GM12878 (cell line): ENCODE data around the gene FHL2. TPM values are rescaled to one million over a fixed set of nuclear protein-coding genes. Genes with fewer than 3 reads are reported as not detected.

Experiments used
- ATAC-seq: fragments of 200-7000 bp; cut with Tn5 transposase; 3 replicates; pipeline ENCODE4 v1.9.1; 2020; ENCODE audit warnings: mild to moderate bottlenecking, moderate library complexity
- BruUV-seq: library from RNA; stranded (reverse); fragments of 400-500 nt; replicated peaks from 2 replicates; lab custom pipeline; 2021; lab: Mats Ljungman, UMichigan
- CTCF ChIA-PET: fragments of 300-600 bp; sonication (Branson Sonifier 250); formaldehyde crosslinking; extraction: SDS; loops from one replicate; lab custom pipeline; 2021; ENCODE audit warnings: inconsistent platforms; lab: Yijun Ruan, JAX
- POLR2A ChIA-PET: fragments of 350-600 bp; formaldehyde crosslinking; extraction: SDS; loops from one replicate; lab custom pipeline; 2021; ENCODE audit warnings: inconsistent platforms; lab: Charles Lee
- RAD21 ChIA-PET: fragments of 300-600 bp; sonication (Branson Sonifier 250); formaldehyde crosslinking; loops from one replicate; lab custom pipeline; 2023; ENCODE audit warnings: antibody characterized with exemption; ENCODE audit not compliant: unreplicated experiment; lab: Charles Lee
- SMC1A ChIA-PET: fragments of 300-600 bp; sonication (Branson Sonifier 250); formaldehyde crosslinking; loops from one replicate; lab custom pipeline; 2023; ENCODE audit not compliant: unreplicated experiment, uncharacterized antibody; lab: Charles Lee
- DNase-seq: peaks from one replicate; pipeline ENCODE4 v3.0.0-alpha.2; 2011; ENCODE audit warnings: low read depth, low spot score
- FAIRE-seq: peaks from 3 replicates; lab custom pipeline; 2011; peaks lifted over from hg19 to GRCh38; lab: Jason Lieb, UNC
- H2AFZ ChIP-seq: 2 replicates; pipeline ENCODE4 v1.6.0; 2011; ENCODE audit warnings: low read depth, low read length, control low read depth; ENCODE audit not compliant: control insufficient read depth
- H3K27ac ChIP-seq: 2 replicates; pipeline ENCODE4 v1.5.1; 2011; ENCODE audit warnings: control low read depth; ENCODE audit not compliant: control insufficient read depth, insufficient read depth
- H3K27me3 ChIP-seq, 2 experiments: replicated peaks in 1 of 2; 2 replicates each; pipeline versions ENCODE4 v1.6.0 to v1.6.1; 2011; ENCODE audit warnings: low read length in 1 of 2; ENCODE audit not compliant: control insufficient read depth in 2 of 2, insufficient read depth in 2 of 2
- H3K36me3 ChIP-seq, 2 experiments: 2 replicates each; pipeline ENCODE4 v1.5.1; 2011; ENCODE audit warnings: low read length in 1 of 2; ENCODE audit not compliant: control insufficient read depth in 2 of 2, insufficient read depth in 2 of 2
- H3K4me1 ChIP-seq: 2 replicates; pipeline ENCODE4 v1.6.1; 2011; ENCODE audit warnings: mild to moderate bottlenecking, low read length, moderate library complexity, mixed read lengths; ENCODE audit not compliant: control insufficient read depth, insufficient read depth
- H3K4me2 ChIP-seq: 2 replicates; pipeline ENCODE4 v1.6.0; 2011; ENCODE audit warnings: control low read depth; ENCODE audit not compliant: control insufficient read depth, insufficient read depth
- H3K4me3 ChIP-seq: fragments of 200-600 bp; sonication (generic); 2 replicates; pipeline ENCODE4 v1.5.1; 2016
- H3K79me2 ChIP-seq: 2 replicates; pipeline ENCODE4 v1.6.0; 2011; ENCODE audit warnings: low read length; ENCODE audit not compliant: control insufficient read depth, insufficient read depth
- H3K9ac ChIP-seq: 2 replicates; pipeline ENCODE4 v1.8.0; 2011; ENCODE audit warnings: low read length, control low read depth, mixed read lengths; ENCODE audit not compliant: control insufficient read depth, insufficient read depth
- H3K9me3 ChIP-seq: replicated peaks from 3 replicates; pipeline ENCODE4 v1.5.1; 2011; ENCODE audit warnings: mild to moderate bottlenecking, low read length; ENCODE audit not compliant: control insufficient read depth, insufficient read depth
- H4K20me1 ChIP-seq: 2 replicates; pipeline ENCODE4 v1.6.0; 2011; ENCODE audit not compliant: control insufficient read depth, insufficient read depth
- CHD1 ChIP-seq: IDR thresholded peaks from 2 replicates; pipeline ENCODE4 v1.6.1; 2012; ENCODE audit warnings: low read depth, low read length, improper control_type of control experiment
- GATAD2B ChIP-seq: fragments of 450-650 bp; conservative IDR thresholded peaks from 2 replicates; pipeline ENCODE4 v1.6.1; 2017; ENCODE audit warnings: low read depth, mild to moderate bottlenecking, moderate library complexity
- MTA2 ChIP-seq: fragments of 450-650 bp; IDR thresholded peaks from 2 replicates; pipeline ENCODE4 v1.6.1; 2016; ENCODE audit warnings: low read depth, mild to moderate bottlenecking, moderate library complexity
- PML ChIP-seq: IDR thresholded peaks from 2 replicates; pipeline ENCODE4 v1.6.1; 2012; ENCODE audit warnings: low read length, inconsistent platforms
- PRDM15 ChIP-seq: fragments of 450-650 bp; formaldehyde crosslinking; IDR thresholded peaks from 2 replicates; pipeline ENCODE4 v1.4.0; 2020; ENCODE audit warnings: mild to moderate bottlenecking, moderate library complexity
- SP1 ChIP-seq: IDR thresholded peaks from one replicate; pipeline ENCODE4 v1.6.1; 2011; ENCODE audit warnings: low read depth, low read length
- WRNIP1 ChIP-seq: IDR thresholded peaks from 2 replicates; pipeline ENCODE4 v1.6.1; 2011; ENCODE audit warnings: low read depth, low read length, improper control_type of control experiment, borderline replicate concordance
- ZNF274 ChIP-seq: IDR thresholded peaks from one replicate; pipeline ENCODE4 v1.8.0; 2011; ENCODE audit not compliant: insufficient read length, insufficient read depth
- WGBS: methylation state at CpG from one replicate; pipeline ENCODE4 v1.1.6; 2016; ENCODE audit warnings: low lambda C conversion rate; ENCODE audit not compliant: insufficient replicate concordance, insufficient coverage; ENCODE audit errors: missing lambda C conversion rate; 5-methylcytosine and 5-hydroxymethylcytosine counted together
- in situ Hi-C: fragments of 300-500 bp; cut with MboI; formaldehyde crosslinking; loops from 9 replicates; pipeline ENCODE4 v1.14.3; 2018; ENCODE audit warnings: mixed read lengths
- intact Hi-C: fragments of 100-400 bp; cut with micrococcal nuclease; formaldehyde crosslinking; loops from one replicate; pipeline ENCODE4 v1.14.2; 2022; ENCODE audit not compliant: unreplicated experiment
- polyA plus RNA-seq, 11 experiments: library from polyadenylated mRNA; depleted of rRNA in 4 of 11; unstranded in 6 of 11; stranded (reverse) in 5 of 11; fragments of >200 nt; fragmentation: Nextera tagmentation in 4 of 11; fragmentation: Illumina TruSeq in 1 of 11; extraction: Ambion mirVana in 4 of 11; extraction: Trizol in 1 of 11; gene quantifications; 1 replicate in 1 of 11; 2 replicates in 10 of 11; pipeline versions ENCODE4 v1.2.1 to v1.2.3, GENCODE V29; 2011 to 2016; ENCODE audit warnings: inconsistent platforms in 2 of 11, missing spikeins in 2 of 11, low read depth in 1 of 11
- total RNA-seq, 4 experiments: library from RNA; depleted of rRNA in 3 of 4; stranded (reverse); fragments of >200 nt in 3 of 4; fragmentation: Illumina TruSeq in 1 of 4; extraction: Trizol in 1 of 4; gene quantifications; 2 replicates each; pipeline versions ENCODE4 v1.2.1 to v1.2.3, GENCODE V29; 2013 to 2021

FHL2 gene
- total and polyA plus RNA-seq, 10 of the 15 experiments (the other 5 are each of a cell fraction or from before 2014, with no cell fraction given): 2.2 to 9.9 (median 4.5) TPM

GRCh38 chr2:105375001-105375561 is 23.8 kb downstream of the FHL2 start:
- no TSS peak for BruUV-seq

More at GRCh38 chr2:105375001-105375561, 23.8 kb downstream of the FHL2 start:
- Histone ChIP-seq H4K20me1 (no peaks in the 10 kb centered on the region), H3K27ac (no peak overlapping the region), H3K4me1 (peaks cover 13% of the 10 kb centered on the region), H3K4me2 (peak overlapping the region; percentile 85; the same call in 1 of the 2 replicates), H2AFZ (no peak overlapping the region; the same call in 1 of the 2 replicates), H3K9me3 (no peaks in the 10 kb centered on the region), H3K9ac (no peak overlapping the region), H3K79me2 (no peaks in the 10 kb centered on the region; the same call in none of the 2 replicates), H3K4me3 (no peak overlapping the region), H3K27me3 (no peaks in the 10 kb centered on the region), H3K36me3 (no peaks in the 10 kb centered on the region)
- RAD21 ChIA-PET: no interaction called here
- no peak for FAIRE-seq
- ATAC-seq: no peak
- TF ChIP-seq SP1 (no peak), PRDM15 (CRISPR knock-in tag) (no peak), CHD1 (no peak), ZNF274 (no peak), PML (no peak), GATAD2B (no peak), MTA2 (no peak), WRNIP1 (no peak)
- intact Hi-C loops: loop anchor here (10.0 kb wide), 1 partner anchor 370 kb away; the partner anchor contains the start of gene NCK2
- SMC1A ChIA-PET: interaction anchor here (0.7 to 1.9 kb wide), 4 partner anchors 9 to 424 kb away, joined by 3 to 5 read pairs (median 3); no protein-coding TSS in a partner anchor
- in situ Hi-C loops: no loop called here
- POLR2A ChIA-PET: no interaction called here
- WGBS: 68% methylated on average over 15 of the region's 15 CpGs
- no peak for DNase-seq
- CTCF ChIA-PET: interaction anchor here (1.2 kb wide), 1 partner anchor 146 kb away, joined by 3 read pairs; no protein-coding TSS in a partner anchor
